Measurements from ENCODE around the gene NLRP10. TPM values are rescaled to one million over a fixed set of nuclear protein-coding genes. Genes with fewer than 3 reads are reported as not detected.
A peak's percentile ranks its signal among the peaks of the same experiment; 100 is the strongest.

Gene NLRP10
- polyA plus RNA-seq, 1 of the 3 experiments (the other 2 are of a cell fraction): 0.05 TPM

DNA sequence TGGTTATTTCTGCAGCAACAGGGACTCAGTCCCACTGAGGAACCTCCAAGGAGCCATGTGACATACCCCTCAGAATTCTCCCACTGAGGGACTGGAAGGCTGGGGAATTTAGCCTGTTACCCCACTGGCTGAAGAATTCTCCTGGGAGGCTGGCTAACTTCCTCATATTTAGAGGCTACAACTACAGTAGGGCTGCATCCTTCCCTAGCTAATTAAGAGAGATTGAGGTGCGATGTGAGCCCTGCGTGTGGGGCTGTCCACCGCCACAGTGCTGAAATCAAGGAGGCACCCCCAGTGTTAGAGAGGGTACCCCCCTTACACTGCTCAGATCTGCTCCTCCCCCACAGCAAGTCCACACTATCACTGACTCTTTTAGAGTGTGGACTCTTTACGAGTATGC is 43.0 kb upstream of the NLRP10 start:
- H3F3A ChIP-seq (replicated peaks; ENCODE audit: insufficient read depth): peaks cover 12% of the 10 kb centered on the region
- H3K9ac ChIP-seq: no peak overlapping the region
- no peaks in the 10 kb centered on the region for H3K27me3 ChIP-seq (ENCODE audit: insufficient read depth)
- H2AFZ ChIP-seq (ENCODE audit: low read depth): no peak overlapping the region
- peaks cover 0 to 8% of the 10 kb centered on the region in 2 experiments; a peak in 1 of 4 replicates for H3K4me1 ChIP-seq (ENCODE audit: control insufficient read depth in 1 of 2, insufficient read depth in 2 of 2, low read depth in 1 of 2, low read length in 1 of 2)
- no peaks in the 10 kb centered on the region for H3K9me2 ChIP-seq
- TF ChIP-seq EP300 (IDR thresholded peaks at IDR 0.05; ENCODE audit: borderline replicate concordance in 1 of 2, low read depth in 1 of 2, low read length in 1 of 2) (no peak), RFX5 (IDR thresholded peaks at IDR 0.05; ENCODE audit: low read length) (no peak), REST (IDR thresholded peaks at IDR 0.05; ENCODE audit: low read depth, low read length) (peak; percentile 89)
- no peaks in the 10 kb centered on the region for H3K36me3 ChIP-seq (replicated peaks in 1 of 2; ENCODE audit: control insufficient read depth in 1 of 2, insufficient read depth in 2 of 2, low read length in 1 of 2)
- ChIA-PET CTCF (interaction anchor here (0.9 to 11.1 kb wide), 5 partner anchors 9 to 255 kb away, joined by 5 to 574 read pairs (median 18); partner anchors contain the start of gene LMO1), POLR2A (no interaction called here)
- no peak overlapping the region for H3K27ac ChIP-seq (ENCODE audit: low read depth in 2 of 2, low read length in 1 of 2)
- 78% methylated on average over 1 of the region's 4 CpGs for WGBS (ENCODE audit: low lambda C conversion rate)
- no peak overlapping the region for H3K4me3 ChIP-seq (ENCODE audit: low read depth in 2 of 2, low read length in 1 of 2)
- H3K9me3 ChIP-seq: no peaks in the 10 kb centered on the region
- H3K79me2 ChIP-seq (ENCODE audit: insufficient read depth): no peaks in the 10 kb centered on the region
- DNase-seq: no peak
- H3K4me2 ChIP-seq: no peak overlapping the region
- H4K20me1 ChIP-seq (ENCODE audit: insufficient read depth): 0 out of 2 replicates have a peak, but pooled peaks cover 5% of the 10 kb centered on the region

GRCh38 chr11:8006349-8006977 is 41.2 kb upstream of the NLRP10 start:
- H3K79me2 ChIP-seq (ENCODE audit: insufficient read depth): no peaks in the 10 kb centered on the region
- no peak overlapping the region for H2AFZ ChIP-seq (ENCODE audit: low read depth)
- H3K9me3 ChIP-seq: no peaks in the 10 kb centered on the region
- ChIA-PET CTCF (interaction anchor here (0.6 to 11.1 kb wide), 59 partner anchors 11 to 1131 kb away, joined by 3 to 574 read pairs (median 5); partner anchors contain the start of genes EIF3F, LMO1 and TUB), POLR2A (interaction anchor here (0.8 to 1.6 kb wide), 3 partner anchors 76 to 93 kb away, joined by 4 to 7 read pairs (median 5); no protein-coding TSS in a partner anchor)
- H3K27ac ChIP-seq (ENCODE audit: low read depth in 2 of 2, low read length in 1 of 2): no peak overlapping the region
- H3K36me3 ChIP-seq (replicated peaks in 1 of 2; ENCODE audit: control insufficient read depth in 1 of 2, insufficient read depth in 2 of 2, low read length in 1 of 2): no peaks in the 10 kb centered on the region
- H3F3A ChIP-seq (replicated peaks; ENCODE audit: insufficient read depth): peaks cover 1% of the 10 kb centered on the region
- H3K4me3 ChIP-seq (ENCODE audit: low read depth in 2 of 2, low read length in 1 of 2): peak overlapping the region in 1 of 2 experiments; percentile 16; a peak in 1 of 4 replicates
- H3K9me2 ChIP-seq: no peaks in the 10 kb centered on the region
- no peak overlapping the region for H3K4me2 ChIP-seq
- H3K9ac ChIP-seq: no peak overlapping the region
- TF ChIP-seq RAD21 (IDR thresholded peaks at IDR 0.05; ENCODE audit: low read length) (peak; percentile 100), CHD2 (IDR thresholded peaks at IDR 0.05; ENCODE audit: low read length, partially characterized antibody) (no peak), TAF1 (IDR thresholded peaks at IDR 0.05; ENCODE audit: borderline replicate concordance, low read depth, low read length) (peak; percentile 15; the same call in 1 of the 2 replicates), FOSL2 (IDR thresholded peaks at IDR 0.05; ENCODE audit: borderline replicate concordance, low read depth) (no peak), FOXJ3 (CRISPR knock-in tag; IDR thresholded peaks at IDR 0.05) (no peak), SMC3 (IDR thresholded peaks at IDR 0.05; ENCODE audit: low read depth, low read length) (peak; percentile 99), CTCF (IDR thresholded peaks at IDR 0.05) (peak; percentile 94)
- H3K27me3 ChIP-seq (ENCODE audit: insufficient read depth): no peaks in the 10 kb centered on the region
- H4K20me1 ChIP-seq (ENCODE audit: insufficient read depth): no peaks in the 10 kb centered on the region
- peak; percentile 77 for DNase-seq
- no peaks in the 10 kb centered on the region for H3K4me1 ChIP-seq (ENCODE audit: control insufficient read depth in 1 of 2, insufficient read depth in 2 of 2, low read depth in 1 of 2, low read length in 1 of 2)

Measured in SK-N-SH (cell line).